Liver (tissue), 3 donors: Measurements from ENCODE around the gene TLR4.

Experiments used
- EGR1 ChIP-seq, 2 donors: IDR thresholded peaks; 2 replicates each; pipeline ENCODE4 v1.6.1; 2016 to 2018; ENCODE audit warnings: antibody characterized with exemption in 2 of 2, low read depth in 2 of 2
- FOXA1 ChIP-seq: IDR thresholded peaks from 2 replicates; pipeline ENCODE4 v1.6.1; 2016; ENCODE audit warnings: antibody characterized with exemption
- GABPA ChIP-seq, 2 donors: IDR thresholded peaks in 1 of 2; conservative IDR thresholded peaks in 1 of 2; 2 replicates each; pipeline ENCODE4 v1.6.1; 2016; ENCODE audit warnings: antibody characterized with exemption in 2 of 2, mild to moderate bottlenecking in 1 of 2, moderate library complexity in 1 of 2
- HNF4G ChIP-seq: IDR thresholded peaks from 2 replicates; pipeline ENCODE4 v1.6.1; 2016; ENCODE audit warnings: antibody characterized with exemption
- JUND ChIP-seq, 2 donors: IDR thresholded peaks; 2 replicates each; pipeline ENCODE4 v1.6.1; 2016; ENCODE audit warnings: antibody characterized with exemption in 2 of 2
- NR2F2 ChIP-seq: IDR thresholded peaks from 2 replicates; pipeline ENCODE4 v1.6.1; 2016; ENCODE audit warnings: antibody characterized with exemption
- RAD21 ChIP-seq, 2 donors: IDR thresholded peaks; 2 replicates each; pipeline ENCODE4 v1.6.1; 2016; ENCODE audit warnings: antibody characterized with exemption in 2 of 2, mild to moderate bottlenecking in 2 of 2
- TAF1 ChIP-seq: conservative IDR thresholded peaks from 2 replicates; pipeline ENCODE4 v1.6.1; 2016; ENCODE audit warnings: antibody characterized with exemption, mild to moderate bottlenecking
- YY1 ChIP-seq: IDR thresholded peaks from 2 replicates; pipeline ENCODE4 v1.6.1; 2016; ENCODE audit warnings: antibody characterized with exemption, mild to moderate bottlenecking
- TF ChIP-seq, protein P1 (sequence below): fragments of 150-350 bp; IDR thresholded peaks from 2 replicates; pipeline ENCODE4 v1.5.1; 2017; ENCODE audit warnings: improper control_type of control experiment, low read depth, low read length; ENCODE audit not compliant: missing input control
- TF ChIP-seq, protein P2 (sequence below): IDR thresholded peaks from 2 replicates; pipeline ENCODE4 v1.6.1; 2016; ENCODE audit warnings: antibody characterized with exemption
- TF ChIP-seq, protein P3 (sequence below): IDR thresholded peaks from 2 replicates; pipeline ENCODE4 v1.6.1; 2016; ENCODE audit warnings: antibody characterized with exemption, mild to moderate bottlenecking
- TF ChIP-seq, protein P4 (sequence below): IDR thresholded peaks from 2 replicates; pipeline ENCODE4 v1.6.1; 2016; ENCODE audit warnings: antibody characterized with exemption
- TF ChIP-seq, protein P5 (sequence below): IDR thresholded peaks from 2 replicates; pipeline ENCODE4 v1.6.1; 2016; ENCODE audit warnings: antibody characterized with exemption
- donor health status: healthy.
- donor health status: healthy.

DNA sequence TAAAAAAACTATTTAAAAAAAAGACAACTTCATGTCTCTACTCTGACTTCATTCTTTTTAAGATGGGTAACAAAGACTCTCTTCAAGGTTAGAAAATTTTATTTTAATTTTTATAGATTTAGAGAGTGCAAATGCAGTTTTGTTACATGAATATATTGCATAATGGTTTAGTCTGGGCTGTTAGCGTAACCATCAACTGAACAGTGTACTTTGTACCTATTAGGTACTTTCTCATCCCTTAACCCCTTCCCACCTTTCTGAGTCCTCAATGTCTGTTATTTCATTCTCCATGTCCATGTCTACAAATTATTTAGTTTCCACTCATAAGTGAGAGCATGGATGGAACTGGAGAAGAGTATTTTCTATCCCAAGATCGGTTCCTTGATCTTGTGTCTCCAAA lies 16.8 kb downstream of the TLR4 start:
- TF ChIP-seq, protein P1, sequence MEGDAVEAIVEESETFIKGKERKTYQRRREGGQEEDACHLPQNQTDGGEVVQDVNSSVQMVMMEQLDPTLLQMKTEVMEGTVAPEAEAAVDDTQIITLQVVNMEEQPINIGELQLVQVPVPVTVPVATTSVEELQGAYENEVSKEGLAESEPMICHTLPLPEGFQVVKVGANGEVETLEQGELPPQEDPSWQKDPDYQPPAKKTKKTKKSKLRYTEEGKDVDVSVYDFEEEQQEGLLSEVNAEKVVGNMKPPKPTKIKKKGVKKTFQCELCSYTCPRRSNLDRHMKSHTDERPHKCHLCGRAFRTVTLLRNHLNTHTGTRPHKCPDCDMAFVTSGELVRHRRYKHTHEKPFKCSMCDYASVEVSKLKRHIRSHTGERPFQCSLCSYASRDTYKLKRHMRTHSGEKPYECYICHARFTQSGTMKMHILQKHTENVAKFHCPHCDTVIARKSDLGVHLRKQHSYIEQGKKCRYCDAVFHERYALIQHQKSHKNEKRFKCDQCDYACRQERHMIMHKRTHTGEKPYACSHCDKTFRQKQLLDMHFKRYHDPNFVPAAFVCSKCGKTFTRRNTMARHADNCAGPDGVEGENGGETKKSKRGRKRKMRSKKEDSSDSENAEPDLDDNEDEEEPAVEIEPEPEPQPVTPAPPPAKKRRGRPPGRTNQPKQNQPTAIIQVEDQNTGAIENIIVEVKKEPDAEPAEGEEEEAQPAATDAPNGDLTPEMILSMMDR: no peak
- TF ChIP-seq, protein P2, sequence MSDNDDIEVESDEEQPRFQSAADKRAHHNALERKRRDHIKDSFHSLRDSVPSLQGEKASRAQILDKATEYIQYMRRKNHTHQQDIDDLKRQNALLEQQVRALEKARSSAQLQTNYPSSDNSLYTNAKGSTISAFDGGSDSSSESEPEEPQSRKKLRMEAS: no peak
- TF ChIP-seq RAD21 (IDR thresholded peaks at IDR 0.05) (no peak), YY1 (no peak), EGR1 (IDR thresholded peaks at IDR 0.05; ENCODE audit: low read depth in 2 of 2) (no peak), FOXA1 (no peak), GABPA (IDR thresholded peaks at IDR 0.05 in 1 of 2, conservative IDR thresholded peaks at IDR 0.05 in 1 of 2) (no peak), JUND (IDR thresholded peaks at IDR 0.05) (no peak), TAF1 (no peak), NR2F2 (no peak), HNF4G (peak; percentile 75)
- TF ChIP-seq, protein P3, sequence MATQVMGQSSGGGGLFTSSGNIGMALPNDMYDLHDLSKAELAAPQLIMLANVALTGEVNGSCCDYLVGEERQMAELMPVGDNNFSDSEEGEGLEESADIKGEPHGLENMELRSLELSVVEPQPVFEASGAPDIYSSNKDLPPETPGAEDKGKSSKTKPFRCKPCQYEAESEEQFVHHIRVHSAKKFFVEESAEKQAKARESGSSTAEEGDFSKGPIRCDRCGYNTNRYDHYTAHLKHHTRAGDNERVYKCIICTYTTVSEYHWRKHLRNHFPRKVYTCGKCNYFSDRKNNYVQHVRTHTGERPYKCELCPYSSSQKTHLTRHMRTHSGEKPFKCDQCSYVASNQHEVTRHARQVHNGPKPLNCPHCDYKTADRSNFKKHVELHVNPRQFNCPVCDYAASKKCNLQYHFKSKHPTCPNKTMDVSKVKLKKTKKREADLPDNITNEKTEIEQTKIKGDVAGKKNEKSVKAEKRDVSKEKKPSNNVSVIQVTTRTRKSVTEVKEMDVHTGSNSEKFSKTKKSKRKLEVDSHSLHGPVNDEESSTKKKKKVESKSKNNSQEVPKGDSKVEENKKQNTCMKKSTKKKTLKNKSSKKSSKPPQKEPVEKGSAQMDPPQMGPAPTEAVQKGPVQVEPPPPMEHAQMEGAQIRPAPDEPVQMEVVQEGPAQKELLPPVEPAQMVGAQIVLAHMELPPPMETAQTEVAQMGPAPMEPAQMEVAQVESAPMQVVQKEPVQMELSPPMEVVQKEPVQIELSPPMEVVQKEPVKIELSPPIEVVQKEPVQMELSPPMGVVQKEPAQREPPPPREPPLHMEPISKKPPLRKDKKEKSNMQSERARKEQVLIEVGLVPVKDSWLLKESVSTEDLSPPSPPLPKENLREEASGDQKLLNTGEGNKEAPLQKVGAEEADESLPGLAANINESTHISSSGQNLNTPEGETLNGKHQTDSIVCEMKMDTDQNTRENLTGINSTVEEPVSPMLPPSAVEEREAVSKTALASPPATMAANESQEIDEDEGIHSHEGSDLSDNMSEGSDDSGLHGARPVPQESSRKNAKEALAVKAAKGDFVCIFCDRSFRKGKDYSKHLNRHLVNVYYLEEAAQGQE: no peak
- TF ChIP-seq, protein P4, sequence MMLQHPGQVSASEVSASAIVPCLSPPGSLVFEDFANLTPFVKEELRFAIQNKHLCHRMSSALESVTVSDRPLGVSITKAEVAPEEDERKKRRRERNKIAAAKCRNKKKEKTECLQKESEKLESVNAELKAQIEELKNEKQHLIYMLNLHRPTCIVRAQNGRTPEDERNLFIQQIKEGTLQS: peak; percentile 75
- TF ChIP-seq, protein P5, sequence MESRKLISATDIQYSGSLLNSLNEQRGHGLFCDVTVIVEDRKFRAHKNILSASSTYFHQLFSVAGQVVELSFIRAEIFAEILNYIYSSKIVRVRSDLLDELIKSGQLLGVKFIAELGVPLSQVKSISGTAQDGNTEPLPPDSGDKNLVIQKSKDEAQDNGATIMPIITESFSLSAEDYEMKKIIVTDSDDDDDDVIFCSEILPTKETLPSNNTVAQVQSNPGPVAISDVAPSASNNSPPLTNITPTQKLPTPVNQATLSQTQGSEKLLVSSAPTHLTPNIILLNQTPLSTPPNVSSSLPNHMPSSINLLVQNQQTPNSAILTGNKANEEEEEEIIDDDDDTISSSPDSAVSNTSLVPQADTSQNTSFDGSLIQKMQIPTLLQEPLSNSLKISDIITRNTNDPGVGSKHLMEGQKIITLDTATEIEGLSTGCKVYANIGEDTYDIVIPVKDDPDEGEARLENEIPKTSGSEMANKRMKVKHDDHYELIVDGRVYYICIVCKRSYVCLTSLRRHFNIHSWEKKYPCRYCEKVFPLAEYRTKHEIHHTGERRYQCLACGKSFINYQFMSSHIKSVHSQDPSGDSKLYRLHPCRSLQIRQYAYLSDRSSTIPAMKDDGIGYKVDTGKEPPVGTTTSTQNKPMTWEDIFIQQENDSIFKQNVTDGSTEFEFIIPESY: no peak
